Esophagus muscularis mucosa (tissue), 4 donors: ENCODE data around the gene RNFT2.

Experiments
- CTCF ChIP-seq, 3 experiments: fragments of 200-600 bp in 2 of 3; fragments of 450-650 bp in 1 of 3; sonication (generic) in 2 of 3; IDR thresholded peaks; one replicate each; pipeline ENCODE4 v1.5.1; 2017 to 2019; ENCODE audit warnings: antibody characterized with exemption in 3 of 3, mild to moderate bottlenecking in 2 of 3, moderate library complexity in 1 of 3
- EP300 ChIP-seq: sonication (generic); formaldehyde crosslinking; IDR thresholded peaks from one replicate; pipeline ENCODE4 v1.6.1; 2017; ENCODE audit warnings: antibody characterized with exemption
- POLR2AphosphoS5 ChIP-seq, 2 donors: sonication (generic); formaldehyde crosslinking; IDR thresholded peaks; one replicate each; pipeline ENCODE4 v1.6.1; 2017; ENCODE audit warnings: antibody characterized with exemption in 2 of 2

- no peak for TF ChIP-seq CTCF (IDR thresholded peaks at IDR 0.05)
- TF ChIP-seq EP300 = no peak
- no peak for TF ChIP-seq POLR2AphosphoS5 (IDR thresholded peaks at IDR 0.05)
Observed at GRCh38 chr12:116852303-116852702, 114.2 kb downstream of the RNFT2 start.
